ENCODE results near the gene PRKCSH.

- TF ChIP-seq POLR2A (IDR thresholded peaks at IDR 0.05) (no peak), CTCF (IDR thresholded peaks at IDR 0.05) (no peak)
These were observed 2.5 kb downstream of the PRKCSH start for GRCh38 chr19:11437955-11438354.
